Lung (tissue), 12 donors: Measurements from ENCODE around the gene GNA14. TPM values are rescaled to one million over a fixed set of nuclear protein-coding genes. Genes with fewer than 3 reads are reported as not detected.

ENCODE experiments used
- ATAC-seq: fragments of 200-7000 bp; cut with Tn5 transposase; one replicate; pipeline ENCODE4 v1.9.1; 2020; ENCODE audit warnings: moderate number of reproducible peaks; ENCODE audit not compliant: insufficient read depth, low FRiP score
- DNase-seq, 3 donors: peaks; one replicate each; pipeline ENCODE4 v3.0.0-alpha.2; 2013 to 2017
- H3K27ac ChIP-seq, 2 donors: one replicate each; pipeline ENCODE4 v1.5.1; 2013; ENCODE audit warnings: mild to moderate bottlenecking in 2 of 2, moderate library complexity in 2 of 2, control low read depth in 1 of 2, inconsistent platforms in 1 of 2, low read depth in 1 of 2, low read length in 1 of 2
- H3K27me3 ChIP-seq, 3 donors: one replicate each; pipeline ENCODE4 v1.5.1; 2013; ENCODE audit warnings: low read length in 2 of 3; ENCODE audit not compliant: control insufficient read depth in 3 of 3, insufficient read depth in 3 of 3
- H3K36me3 ChIP-seq, 4 donors: one replicate each; pipeline ENCODE4 v1.5.1; 2013; ENCODE audit warnings: low read length in 4 of 4, mild to moderate bottlenecking in 1 of 4, moderate library complexity in 1 of 4; ENCODE audit not compliant: control insufficient read depth in 4 of 4, insufficient read depth in 4 of 4
- H3K4me1 ChIP-seq, 5 donors: one replicate each; pipeline ENCODE4 v1.5.1; 2013; ENCODE audit warnings: low read length in 5 of 5, mild to moderate bottlenecking in 2 of 5, moderate library complexity in 1 of 5; ENCODE audit not compliant: control insufficient read depth in 5 of 5, insufficient read depth in 5 of 5
- H3K4me3 ChIP-seq: one replicate; pipeline ENCODE4 v1.5.1; 2013; ENCODE audit warnings: mild to moderate bottlenecking, control low read depth, moderate library complexity
- H3K9ac ChIP-seq, 2 donors: one replicate each; pipeline ENCODE4 v1.5.1; 2013; ENCODE audit warnings: low read length in 2 of 2, control low read depth in 1 of 2; ENCODE audit not compliant: insufficient read depth in 1 of 2
- H3K9me3 ChIP-seq, 4 donors: one replicate each; pipeline ENCODE4 v1.5.1; 2013; ENCODE audit warnings: low read length in 3 of 4, mild to moderate bottlenecking in 1 of 4, moderate library complexity in 1 of 4; ENCODE audit not compliant: control insufficient read depth in 4 of 4, insufficient read depth in 3 of 4
- WGBS, 2 donors: extraction: QIAGEN DNeasy Blood & Tissue Kit; methylation state at CpG; one replicate each; pipeline ENCODE4 v1.1.7; 2013; 5-methylcytosine and 5-hydroxymethylcytosine counted together
- polyA plus RNA-seq, 2 donors: library from polyadenylated mRNA; stranded (reverse); fragments of 200-250 nt; gene quantifications; one replicate each; pipeline ENCODE4 v1.2.1, GENCODE V29; 2013
- total RNA-seq, 2 donors: library from RNA; depleted of rRNA in 1 of 2; stranded (reverse); fragments of >200 nt in 1 of 2; gene quantifications; one replicate each; pipeline ENCODE4 v1.2.1, GENCODE V29; 2014 to 2021
- TF ChIP-seq, protein P1 (sequence below): IDR thresholded peaks from 2 replicates; pipeline ENCODE4 v1.5.1; 2012; ENCODE audit warnings: mild to moderate bottlenecking; ENCODE audit errors: control extremely low read depth, extremely low read depth
- donor health status: control.
- donor health status: control.
- donor health status: Bipolar disorder and iron deficiency.
- donor health status: healthy.
- donor health status: DM: yes; HTN: yes; CAD: no.

GNA14 gene
- total and polyA plus RNA-seq, 4 donors = 4.1 to 15.1 (median 11.3) TPM

DNA sequence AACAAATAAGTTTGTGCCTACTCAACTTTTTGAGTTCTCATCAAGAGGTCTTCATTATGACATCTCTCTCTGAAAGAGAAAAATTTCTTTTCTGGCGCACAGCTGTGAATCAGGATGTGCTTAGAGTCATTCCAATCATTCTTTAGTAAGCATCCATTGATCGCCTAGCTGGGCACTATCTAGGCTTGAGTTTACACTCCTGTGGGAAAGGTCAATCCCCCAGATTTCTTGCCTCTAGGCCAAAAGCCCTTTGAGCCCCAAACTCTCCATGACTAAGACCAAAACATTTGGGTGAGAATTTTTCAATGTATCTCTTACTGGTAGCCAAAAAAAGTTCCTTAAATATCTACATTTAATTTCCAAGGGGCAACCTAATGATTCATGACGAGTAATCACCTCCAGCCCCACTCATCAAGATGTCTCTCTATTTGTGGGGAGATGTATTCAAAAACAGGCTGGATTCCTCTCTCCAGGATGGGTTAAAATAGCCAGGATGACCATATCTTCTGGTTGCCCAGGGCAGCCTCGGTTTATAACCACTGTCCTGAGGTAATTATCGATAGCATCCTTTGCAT, 101.7 kb downstream of the GNA14 start:
- WGBS, 2 donors = 90 to 93% methylated on average over 5 of the region's 5 CpGs
- ATAC-seq (no peak), DNase-seq (no peak)
- Histone ChIP-seq H3K4me3 (no peak overlapping the region), H3K27ac (no peak overlapping the region), H3K9ac (no peak overlapping the region), H3K27me3 (no peaks in the 10 kb centered on the region), H3K9me3 (peaks cover 0 to 5% (median 0%) of the 10 kb centered on the region in 4 donors), H3K36me3 (peaks cover 0 to 3% (median 0%) of the 10 kb centered on the region in 4 donors), H3K4me1 (peaks cover 0 to 2% (median 0%) of the 10 kb centered on the region in 5 donors)
- TF ChIP-seq, protein P1, sequence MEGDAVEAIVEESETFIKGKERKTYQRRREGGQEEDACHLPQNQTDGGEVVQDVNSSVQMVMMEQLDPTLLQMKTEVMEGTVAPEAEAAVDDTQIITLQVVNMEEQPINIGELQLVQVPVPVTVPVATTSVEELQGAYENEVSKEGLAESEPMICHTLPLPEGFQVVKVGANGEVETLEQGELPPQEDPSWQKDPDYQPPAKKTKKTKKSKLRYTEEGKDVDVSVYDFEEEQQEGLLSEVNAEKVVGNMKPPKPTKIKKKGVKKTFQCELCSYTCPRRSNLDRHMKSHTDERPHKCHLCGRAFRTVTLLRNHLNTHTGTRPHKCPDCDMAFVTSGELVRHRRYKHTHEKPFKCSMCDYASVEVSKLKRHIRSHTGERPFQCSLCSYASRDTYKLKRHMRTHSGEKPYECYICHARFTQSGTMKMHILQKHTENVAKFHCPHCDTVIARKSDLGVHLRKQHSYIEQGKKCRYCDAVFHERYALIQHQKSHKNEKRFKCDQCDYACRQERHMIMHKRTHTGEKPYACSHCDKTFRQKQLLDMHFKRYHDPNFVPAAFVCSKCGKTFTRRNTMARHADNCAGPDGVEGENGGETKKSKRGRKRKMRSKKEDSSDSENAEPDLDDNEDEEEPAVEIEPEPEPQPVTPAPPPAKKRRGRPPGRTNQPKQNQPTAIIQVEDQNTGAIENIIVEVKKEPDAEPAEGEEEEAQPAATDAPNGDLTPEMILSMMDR = no peak

DNA sequence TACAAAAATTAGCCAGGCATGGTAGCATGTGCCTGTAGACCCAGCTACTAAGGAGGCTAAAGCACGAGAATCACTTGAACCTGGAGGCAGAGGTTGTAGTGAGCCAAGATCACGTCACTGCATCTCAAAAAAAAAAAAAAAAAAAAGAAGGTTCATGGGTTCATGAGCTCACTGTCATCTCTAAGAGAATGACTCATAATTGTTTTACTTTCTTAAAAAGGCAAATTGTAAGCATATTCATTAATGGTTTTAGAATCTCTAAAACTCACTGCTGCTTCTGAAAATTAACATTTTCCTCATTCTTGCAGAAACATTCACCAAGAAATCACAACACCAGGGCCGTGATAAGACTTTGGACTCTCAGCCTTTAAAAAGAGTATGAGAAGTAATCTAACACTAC, 103.6 kb downstream of the GNA14 start:
- ATAC-seq (no peak), DNase-seq (no peak)
- TF ChIP-seq, protein P1 = no peak
- Histone ChIP-seq H3K4me1 (peaks cover 0 to 2% (median 0%) of the 10 kb centered on the region in 5 donors), H3K9ac (no peak overlapping the region), H3K27me3 (no peaks in the 10 kb centered on the region), H3K36me3 (peaks cover 0 to 3% (median 0%) of the 10 kb centered on the region in 4 donors), H3K27ac (no peak overlapping the region), H3K9me3 (peaks cover 1 to 6% (median 5%) of the 10 kb centered on the region in 4 donors), H3K4me3 (no peak overlapping the region)
- 84 to 92% methylated on average over 3 of the region's 3 CpGs for WGBS, 2 donors

DNA sequence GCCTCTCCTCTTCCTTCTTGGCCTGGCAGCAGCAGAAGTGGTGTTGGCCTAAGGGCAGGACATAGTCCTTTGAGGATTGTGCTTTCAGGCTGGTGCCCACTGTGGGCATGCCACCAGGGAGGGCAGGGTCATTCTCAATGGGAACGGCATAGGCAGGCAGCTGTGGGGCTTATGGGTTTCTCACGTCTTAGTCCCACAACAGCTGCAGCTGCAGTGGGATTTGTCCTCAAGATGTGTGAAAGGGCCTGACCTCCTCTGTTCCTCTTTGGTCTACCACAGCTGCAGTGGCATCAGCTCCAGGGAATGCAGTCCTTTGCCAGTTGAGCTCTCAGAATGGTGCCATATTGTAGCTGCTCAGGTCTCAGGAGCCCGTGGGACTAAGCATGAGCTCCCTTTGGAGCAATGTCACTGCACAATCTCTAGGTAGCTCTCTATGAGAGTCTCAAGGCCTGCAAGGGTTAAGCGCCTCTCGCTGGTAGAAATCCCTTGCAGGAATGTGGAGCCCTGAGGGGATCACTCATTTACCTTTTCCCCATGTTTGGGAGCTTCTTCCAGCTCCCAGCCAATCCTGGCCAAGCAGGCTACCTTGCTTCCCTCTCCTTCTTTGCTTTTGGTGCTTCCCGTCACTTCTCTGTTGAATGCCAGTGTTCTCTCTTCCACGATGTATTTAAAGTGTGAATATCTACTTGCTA, 104.8 kb downstream of the GNA14 start:
- ATAC-seq (no peak), DNase-seq (no peak)
- Histone ChIP-seq H3K9me3 (peaks cover 1 to 6% (median 5%) of the 10 kb centered on the region in 4 donors), H3K4me1 (peaks cover 0 to 2% (median 0%) of the 10 kb centered on the region in 5 donors), H3K27me3 (no peaks in the 10 kb centered on the region), H3K9ac (no peak overlapping the region), H3K27ac (no peak overlapping the region), H3K36me3 (peaks cover 0 to 3% (median 0%) of the 10 kb centered on the region in 4 donors), H3K4me3 (no peak overlapping the region)
- WGBS, 2 donors = 85 to 93% methylated on average over 7 of the region's 7 CpGs
- TF ChIP-seq, protein P1 = no peak
